HL-60 (cell line): ENCODE measurements around the gene LAP3.

Source experiments
- GABPA ChIP-seq: IDR thresholded peaks from 2 replicates; pipeline ENCODE4 v1.6.1; 2012; ENCODE audit warnings: low read depth
- POLR2AphosphoS5 ChIP-seq: IDR thresholded peaks from 2 replicates; pipeline ENCODE4 v1.6.1; 2012; ENCODE audit warnings: low read depth
- TF ChIP-seq, protein P1 (sequence below): IDR thresholded peaks from one replicate; pipeline ENCODE4 v1.5.1; 2011; ENCODE audit warnings: low read length, control low read depth, inconsistent platforms; ENCODE audit not compliant: insufficient read depth

DNA sequence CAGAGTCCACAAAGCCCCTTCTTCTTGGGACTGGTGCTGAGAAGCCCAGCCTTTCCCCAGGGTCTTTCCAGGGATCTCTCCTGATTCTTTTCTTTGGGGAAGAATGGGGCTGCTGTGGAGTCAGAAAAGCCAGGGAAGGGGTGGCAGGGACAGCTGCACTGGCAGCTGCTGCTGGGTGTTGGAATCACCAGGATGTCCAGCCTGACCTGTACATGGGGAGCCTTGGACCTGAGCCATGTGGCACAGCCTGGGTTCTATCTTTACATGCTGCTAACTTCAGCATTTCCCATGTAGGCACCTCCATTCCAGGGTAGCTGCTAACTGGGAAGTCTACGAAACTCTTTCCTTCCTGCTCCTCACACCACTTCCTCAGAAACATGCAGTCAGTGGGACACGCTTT, 73.4 kb downstream of the LAP3 start:
- TF ChIP-seq, protein P1, sequence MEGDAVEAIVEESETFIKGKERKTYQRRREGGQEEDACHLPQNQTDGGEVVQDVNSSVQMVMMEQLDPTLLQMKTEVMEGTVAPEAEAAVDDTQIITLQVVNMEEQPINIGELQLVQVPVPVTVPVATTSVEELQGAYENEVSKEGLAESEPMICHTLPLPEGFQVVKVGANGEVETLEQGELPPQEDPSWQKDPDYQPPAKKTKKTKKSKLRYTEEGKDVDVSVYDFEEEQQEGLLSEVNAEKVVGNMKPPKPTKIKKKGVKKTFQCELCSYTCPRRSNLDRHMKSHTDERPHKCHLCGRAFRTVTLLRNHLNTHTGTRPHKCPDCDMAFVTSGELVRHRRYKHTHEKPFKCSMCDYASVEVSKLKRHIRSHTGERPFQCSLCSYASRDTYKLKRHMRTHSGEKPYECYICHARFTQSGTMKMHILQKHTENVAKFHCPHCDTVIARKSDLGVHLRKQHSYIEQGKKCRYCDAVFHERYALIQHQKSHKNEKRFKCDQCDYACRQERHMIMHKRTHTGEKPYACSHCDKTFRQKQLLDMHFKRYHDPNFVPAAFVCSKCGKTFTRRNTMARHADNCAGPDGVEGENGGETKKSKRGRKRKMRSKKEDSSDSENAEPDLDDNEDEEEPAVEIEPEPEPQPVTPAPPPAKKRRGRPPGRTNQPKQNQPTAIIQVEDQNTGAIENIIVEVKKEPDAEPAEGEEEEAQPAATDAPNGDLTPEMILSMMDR = no peak
- TF ChIP-seq POLR2AphosphoS5 (no peak), GABPA (no peak)
